SK-N-SH (cell line): ENCODE measurements around the gene AHDC1. TPM values are rescaled to one million over a fixed set of nuclear protein-coding genes. Genes with fewer than 3 reads are reported as not detected.

Experiments
- CTCF ChIA-PET: fragments of 300-600, 350-600 bp; formaldehyde crosslinking; extraction: SDS; loops from one replicate; lab custom pipeline; 2021; lab: Yijun Ruan, JAX
- POLR2A ChIA-PET: fragments of 350-600 bp; sonication (Branson Sonifier 250); formaldehyde crosslinking; extraction: SDS; loops from one replicate; lab custom pipeline; 2020; ENCODE audit warnings: antibody characterized with exemption, inconsistent platforms; lab: Yijun Ruan, JAX
- DNase-seq: peaks from one replicate; pipeline ENCODE4 v3.0.0; 2012
- H2AFZ ChIP-seq: fragments of 200-600 bp; sonication (generic); 2 replicates; pipeline ENCODE4 v1.8.1; 2016; ENCODE audit warnings: antibody characterized with exemption, mild to moderate bottlenecking, low read depth
- H3F3A ChIP-seq: fragments of 200-600 bp; sonication (generic); replicated peaks from 2 replicates; pipeline ENCODE3; 2016; ENCODE audit warnings: antibody characterized with exemption, mild to moderate bottlenecking; ENCODE audit not compliant: insufficient read depth
- H3K27ac ChIP-seq, 2 experiments: fragments of 200-500 bp in 1 of 2; fragments of 200-600 bp in 1 of 2; sonication (Bioruptor generic) in 1 of 2; sonication (generic), shearing (Covaris generic) in 1 of 2; 2 replicates each; pipeline versions ENCODE4 v1.5.1 to v1.6.1; 2014 to 2016; ENCODE audit warnings: low read depth in 2 of 2, inconsistent platforms in 1 of 2, low read length in 1 of 2, mild to moderate bottlenecking in 1 of 2, mixed read lengths in 1 of 2
- H3K27me3 ChIP-seq: fragments of 200-600 bp; sonication (generic), shearing (Covaris generic); 2 replicates; pipeline ENCODE4 v1.6.1; 2016; ENCODE audit warnings: mixed run types; ENCODE audit not compliant: insufficient read depth
- H3K36me3 ChIP-seq, 2 experiments: fragments of 200-500 bp in 1 of 2; fragments of 200-600 bp in 1 of 2; sonication (Bioruptor generic) in 1 of 2; sonication (generic) in 1 of 2; replicated peaks in 1 of 2; 2 replicates each; pipeline versions ENCODE3 to v1.5.1; 2014 to 2016; ENCODE audit warnings: low read length in 1 of 2, mild to moderate bottlenecking in 1 of 2; ENCODE audit not compliant: insufficient read depth in 2 of 2, control insufficient read depth in 1 of 2
- H3K4me1 ChIP-seq, 2 experiments: fragments of 200-500 bp in 1 of 2; fragments of 200-600 bp in 1 of 2; sonication (Bioruptor generic) in 1 of 2; sonication (generic), shearing (Covaris generic) in 1 of 2; 2 replicates each; pipeline versions ENCODE4 v1.5.1 to v1.6.1; 2014 to 2016; ENCODE audit warnings: low read depth in 1 of 2, low read length in 1 of 2, mixed run types in 1 of 2; ENCODE audit not compliant: insufficient read depth in 2 of 2, control insufficient read depth in 1 of 2
- H3K4me2 ChIP-seq: fragments of 200-600 bp; sonication (generic), shearing (Covaris generic); 2 replicates; pipeline ENCODE4 v1.6.1; 2017; ENCODE audit warnings: mixed run types
- H3K4me3 ChIP-seq, 2 experiments: fragments of 200-500 bp in 1 of 2; fragments of 200-600 bp in 1 of 2; sonication (Bioruptor generic) in 1 of 2; sonication (generic), shearing (Covaris generic) in 1 of 2; 2 replicates each; pipeline versions ENCODE4 v1.5.1 to v1.8.1; 2014 to 2016; ENCODE audit warnings: low read depth in 2 of 2, inconsistent platforms in 1 of 2, low read length in 1 of 2, mild to moderate bottlenecking in 1 of 2, mixed read lengths in 1 of 2, moderate library complexity in 1 of 2
- H3K79me2 ChIP-seq: fragments of 200-600 bp; sonication (generic); 2 replicates; pipeline ENCODE4 v1.8.1; 2017; ENCODE audit warnings: mild to moderate bottlenecking; ENCODE audit not compliant: insufficient read depth
- H3K9ac ChIP-seq: fragments of 200-600 bp; sonication (generic); 2 replicates; pipeline ENCODE4 v1.6.1; 2017; ENCODE audit warnings: mixed run types
- H3K9me2 ChIP-seq: fragments of 200-600 bp; sonication (generic); 2 replicates; pipeline ENCODE4 v1.6.1; 2017; ENCODE audit warnings: mixed run types
- H3K9me3 ChIP-seq: fragments of 200-600 bp; sonication (generic); 2 replicates; pipeline ENCODE4 v1.6.1; 2017; ENCODE audit warnings: mixed run types, mild to moderate bottlenecking, moderate library complexity
- H4K20me1 ChIP-seq: fragments of 200-600 bp; sonication (generic); 2 replicates; pipeline ENCODE4 v1.6.1; 2017; ENCODE audit warnings: mild to moderate bottlenecking, mixed run types; ENCODE audit not compliant: insufficient read depth
- EP300 ChIP-seq, 2 experiments: IDR thresholded peaks; 2 replicates each; pipeline versions ENCODE4 v1.4.0 to v1.6.1; 2012; ENCODE audit warnings: borderline replicate concordance in 1 of 2, low read depth in 1 of 2, low read length in 1 of 2
- EZH2phosphoT487 ChIP-seq: fragments of 200-600 bp; sonication (generic); IDR thresholded peaks from 2 replicates; pipeline ENCODE4 v1.6.1; 2017; ENCODE audit warnings: low read depth, mixed run types, mild to moderate bottlenecking, antibody characterized with exemption, moderate library complexity, borderline replicate concordance
- FOSL2 ChIP-seq: IDR thresholded peaks from 2 replicates; pipeline ENCODE4 v1.4.0; 2012; ENCODE audit warnings: low read depth, mild to moderate bottlenecking, moderate library complexity, borderline replicate concordance
- FOXM1 ChIP-seq: IDR thresholded peaks from 2 replicates; pipeline ENCODE4 v1.4.0; 2012; ENCODE audit warnings: low read depth, mild to moderate bottlenecking
- GATA2 ChIP-seq: sonication (generic); formaldehyde crosslinking; IDR thresholded peaks from 2 replicates; pipeline ENCODE4 v1.5.0; 2020; ENCODE audit warnings: mild to moderate bottlenecking, missing genetic modification reagents
- IRF3 ChIP-seq: fragments of 150-350 bp; IDR thresholded peaks from 2 replicates; pipeline ENCODE4 v1.6.1; 2016; ENCODE audit warnings: mild to moderate bottlenecking, low read depth, low read length
- JUND ChIP-seq: IDR thresholded peaks from 2 replicates; pipeline ENCODE4 v1.4.0; 2012
- MEF2A ChIP-seq: IDR thresholded peaks from 2 replicates; pipeline ENCODE4 v1.4.0; 2012; ENCODE audit warnings: low read depth, borderline replicate concordance
- NFIC ChIP-seq: IDR thresholded peaks from 2 replicates; pipeline ENCODE4 v1.4.0; 2012; ENCODE audit warnings: borderline replicate concordance
- PBX3 ChIP-seq: IDR thresholded peaks from 2 replicates; pipeline ENCODE4; 2012
- RAD21 ChIP-seq: IDR thresholded peaks from 2 replicates; pipeline ENCODE4 v1.6.1; 2012; ENCODE audit warnings: mild to moderate bottlenecking, low read length
- RCOR1 ChIP-seq: fragments of 150-350 bp; IDR thresholded peaks from 2 replicates; pipeline ENCODE4 v1.6.1; 2017; ENCODE audit warnings: antibody characterized with exemption, low read length
- TCF12 ChIP-seq: IDR thresholded peaks from 2 replicates; pipeline ENCODE4 v1.4.0; 2012
- USF1 ChIP-seq: IDR thresholded peaks from 2 replicates; pipeline ENCODE4 v1.4.0; 2012; ENCODE audit warnings: low read depth, borderline replicate concordance
- YY1 ChIP-seq: IDR thresholded peaks from 2 replicates; pipeline ENCODE4 v1.4.0; 2012; ENCODE audit warnings: low read depth, mild to moderate bottlenecking
- WGBS: methylation state at CpG from one replicate; pipeline ENCODE4 v1.1.6; 2017; ENCODE audit warnings: low lambda C conversion rate; 5-methylcytosine and 5-hydroxymethylcytosine counted together
- polyA plus RNA-seq, 3 experiments: library from polyadenylated mRNA; depleted of rRNA; stranded (reverse); fragments of >200 nt; gene quantifications; 2 replicates each; pipeline ENCODE4 v1.2.3, GENCODE V29; 2012
- TF ChIP-seq, protein P1 (sequence below): IDR thresholded peaks from 2 replicates; pipeline ENCODE4 v1.4.0; 2012; ENCODE audit warnings: low read depth

The AHDC1 gene
- polyA plus RNA-seq, 1 of the 3 experiments (the other 2 are of a cell fraction), result 8.5 TPM

GRCh38 chr1:27598902-27599528 is 4.9 kb downstream of the AHDC1 start:
- POLR2A ChIA-PET, result interaction anchor here (1.9 kb wide), 1 partner anchor 9 kb away, joined by 6 read pairs; no protein-coding TSS in a partner anchor
- DNase-seq, result no peak
- H3K36me3 ChIP-seq, result no peaks in the 10 kb centered on the region
- H3K4me1 ChIP-seq, result peaks cover 66 to 77% of the 10 kb centered on the region in 2 experiments
- peak overlapping the region; percentile 100 for H3K4me2 ChIP-seq
- H3K27ac ChIP-seq, result peak overlapping the region; percentile 60 to 61
- peak overlapping the region in 1 of 2 experiments; percentile 33; a peak in 2 of 4 replicates for H3K4me3 ChIP-seq
- H3K27me3 ChIP-seq, result no peaks in the 10 kb centered on the region
- no peak for TF ChIP-seq RCOR1
- peak; percentile 46; the same call in 1 of the 2 replicates for TF ChIP-seq JUND
- peak; percentile 72; the same call in 1 of the 2 replicates for TF ChIP-seq FOSL2
- TF ChIP-seq, protein P1, sequence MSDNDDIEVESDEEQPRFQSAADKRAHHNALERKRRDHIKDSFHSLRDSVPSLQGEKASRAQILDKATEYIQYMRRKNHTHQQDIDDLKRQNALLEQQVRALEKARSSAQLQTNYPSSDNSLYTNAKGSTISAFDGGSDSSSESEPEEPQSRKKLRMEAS, result peak; percentile 41; the same call in 1 of the 2 replicates
- peak; percentile 69; the same call in 1 of the 2 replicates for TF ChIP-seq TCF12
- peak in 1 of 2 experiments; percentile 58; a peak in 1 of 4 replicates for TF ChIP-seq EP300 (IDR thresholded peaks at IDR 0.05; ENCODE audit: borderline replicate concordance in 1 of 2, low read depth in 1 of 2, low read length in 1 of 2)
- TF ChIP-seq NFIC, result 0 out of 2 replicates have a peak, but pooled peaks have one; percentile 29
- TF ChIP-seq PBX3, result peak; percentile 42
- TF ChIP-seq MEF2A, result no peak
- TF ChIP-seq, all 33 proteins: peak for 7
- no peak overlapping the region for H2AFZ ChIP-seq
- H3K9me3 ChIP-seq, result no peaks in the 10 kb centered on the region
- peaks cover 94% of the 10 kb centered on the region for H3K79me2 ChIP-seq
- H3K9me2 ChIP-seq, result no peaks in the 10 kb centered on the region
- peak overlapping the region; percentile 23; the same call in 1 of the 2 replicates for H3K9ac ChIP-seq
- peaks cover 81% of the 10 kb centered on the region for H4K20me1 ChIP-seq
- H3F3A ChIP-seq, result peaks cover 19% of the 10 kb centered on the region
- WGBS, result 2% methylated on average over 6 of the region's 6 CpGs
- CTCF ChIA-PET, result interaction anchor here (1.2 to 27.7 kb wide), 3 partner anchors 36 to 206 kb away, joined by 3 to 603 read pairs (median 3); partner anchors contain the start of gene IFI6

DNA sequence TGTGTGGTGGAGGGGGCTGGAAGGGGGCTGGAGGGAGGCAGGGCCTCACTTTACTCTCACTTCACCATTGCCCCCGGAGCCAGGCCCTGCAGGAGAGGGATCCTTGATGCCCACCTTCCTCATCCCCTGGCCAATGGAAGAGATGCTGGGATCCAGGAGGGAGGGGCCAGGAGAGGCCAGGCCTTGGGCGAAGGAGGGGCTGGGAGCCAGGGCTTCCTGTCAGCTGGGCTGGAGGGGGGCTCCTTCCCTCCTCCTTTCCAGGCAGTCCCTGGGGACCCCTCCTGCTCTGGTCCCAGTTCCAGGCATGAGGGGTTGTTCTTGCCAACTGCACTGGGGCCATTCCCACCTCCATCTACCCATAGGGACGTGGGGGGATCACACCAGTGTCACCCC is 5.7 kb downstream of the AHDC1 start:
- Histone ChIP-seq H3K4me1 (peaks cover 66 to 84% of the 10 kb centered on the region in 2 experiments), H3K4me3 (peak overlapping the region in 1 of 2 experiments; percentile 33; a peak in 1 of 4 replicates), H4K20me1 (peaks cover 88% of the 10 kb centered on the region), H3K9me3 (no peaks in the 10 kb centered on the region), H3K9me2 (no peaks in the 10 kb centered on the region), H3K9ac (peak overlapping the region; percentile 23; the same call in 1 of the 2 replicates), H3K4me2 (peak overlapping the region; percentile 100), H3K36me3 (no peaks in the 10 kb centered on the region), H3K79me2 (peaks cover 99% of the 10 kb centered on the region), H3K27ac (peak overlapping the region; percentile 60 to 61), H2AFZ (no peak overlapping the region), H3K27me3 (no peaks in the 10 kb centered on the region), H3F3A (peaks cover 19% of the 10 kb centered on the region)
- DNase-seq, result peak; percentile 74
- CTCF ChIA-PET, result interaction anchor here (1.2 to 27.7 kb wide), 4 partner anchors 18 to 205 kb away, joined by 3 to 603 read pairs (median 3); partner anchors contain the start of gene IFI6
- POLR2A ChIA-PET, result no interaction called here
- WGBS, result 49% methylated on average over 3 of the region's 3 CpGs
- no peak for TF ChIP-seq FOXM1
- TF ChIP-seq GATA2 (CRISPR knock-in tag), result no peak
- no peak for TF ChIP-seq YY1
- TF ChIP-seq EZH2phosphoT487, result no peak
- TF ChIP-seq NFIC, result no peak
- no peak for TF ChIP-seq IRF3
- TF ChIP-seq RAD21, result no peak
- TF ChIP-seq USF1, result peak; percentile 31; the same call in 1 of the 2 replicates
